Dedifferentiated amniotic fluid mesenchymal stem cell (primary cell): Measurements from ENCODE around the gene LARP6.
"Not testable (repeated sequence)": the region's sequence is repeated elsewhere in the genome, so short reads cannot be mapped to it uniquely, and the experiment has no call there.

ENCODE experiments used
- DNase-seq: peaks from one replicate; pipeline ENCODE4 v3.0.0-alpha.2; 2016; ENCODE audit errors: extremely low spot score

Gene LARP6

DNA sequence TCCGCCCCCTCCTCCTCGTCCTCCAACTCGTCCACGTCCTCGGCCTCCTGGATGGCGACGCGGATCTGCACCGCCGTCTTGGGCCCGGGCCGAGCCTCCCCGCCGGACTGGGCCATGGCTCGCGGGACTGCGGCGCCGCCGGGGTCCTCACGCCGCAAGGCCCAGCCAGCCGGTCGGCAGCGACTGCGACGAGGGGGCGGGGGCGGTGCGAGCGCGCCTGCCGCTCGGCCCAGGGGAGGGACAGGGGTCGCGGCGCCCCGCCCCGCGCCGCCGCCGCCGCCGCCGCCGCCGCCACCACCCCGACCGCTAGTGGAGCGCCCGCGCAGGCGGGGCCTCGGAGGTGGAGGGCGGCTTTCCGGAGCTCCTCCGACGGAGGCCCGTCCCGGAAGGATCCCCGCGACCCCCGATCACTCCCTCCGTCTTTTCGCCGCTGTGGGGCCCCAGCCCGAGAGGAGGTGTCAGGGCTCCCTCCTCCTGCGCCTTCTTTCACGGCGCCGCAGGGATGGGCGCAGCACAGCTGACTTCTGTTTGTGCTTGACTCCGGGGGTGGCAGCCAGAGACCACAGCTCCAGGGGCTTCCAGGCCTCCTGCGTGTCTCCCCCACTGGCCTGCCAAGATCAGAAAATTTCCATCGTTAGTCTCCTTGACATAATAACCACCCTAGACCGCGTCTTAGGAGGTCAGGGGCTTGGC lies at the start of gene LARP6:
Gene LARP6, minus strand, starts transcription at position 185 of the 693 bp plus-strand sequence. Its CDS starts 69 bp downstream, at position 116.
- no peak for DNase-seq

DNA sequence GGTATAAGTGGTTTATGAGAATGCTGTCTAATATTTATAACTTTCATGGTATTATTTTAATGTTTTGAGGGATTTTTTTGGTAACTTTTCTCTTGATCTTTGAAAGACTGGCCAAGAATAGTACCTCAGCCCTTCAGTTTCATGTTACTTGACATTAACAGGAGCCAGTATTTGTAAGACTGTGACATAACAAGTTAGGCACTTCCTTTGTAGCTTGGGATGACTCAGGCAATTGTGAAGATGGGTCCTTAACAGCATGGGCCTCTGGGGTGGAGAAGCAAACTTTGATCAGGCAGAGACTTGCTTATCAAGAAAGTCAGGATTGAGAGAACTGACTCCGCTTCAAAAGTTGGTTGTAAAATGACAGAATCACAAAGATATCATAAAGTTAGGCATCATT lies 48.1 kb upstream of the LARP6 start:
- peak; percentile 79 for DNase-seq

DNA sequence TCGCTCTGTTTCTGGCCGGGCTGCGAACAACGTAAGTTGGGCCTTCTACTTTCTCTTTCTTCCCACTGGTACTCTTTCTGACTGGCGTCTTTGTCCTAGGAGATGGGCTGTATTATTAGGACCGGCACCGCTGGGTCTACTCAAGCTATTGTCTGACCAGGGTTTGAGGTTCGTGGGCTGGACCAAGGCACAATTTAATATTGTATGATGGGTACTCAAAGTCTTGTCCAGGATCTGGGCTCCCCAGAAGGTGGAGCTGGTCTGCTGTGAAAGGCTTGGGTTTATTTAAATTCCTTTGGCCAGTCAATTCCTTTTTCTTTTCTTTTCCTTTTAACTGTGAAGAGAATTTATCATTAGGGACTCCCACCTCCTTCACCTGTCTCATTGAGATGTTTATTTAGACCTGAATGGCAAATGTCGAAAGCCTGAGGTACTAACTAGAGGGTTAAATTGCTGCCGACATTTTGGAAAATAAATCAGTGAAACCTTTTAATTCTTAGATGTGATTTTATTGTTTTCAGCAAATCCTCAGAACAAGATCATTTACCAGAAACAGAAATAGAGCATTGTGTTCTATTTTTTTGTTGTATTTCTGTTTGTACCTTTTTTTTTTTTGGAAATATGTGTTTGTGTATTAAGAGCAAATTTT lies 39.1 kb upstream of the LARP6 start:
- DNase-seq = peak; percentile 71

DNA sequence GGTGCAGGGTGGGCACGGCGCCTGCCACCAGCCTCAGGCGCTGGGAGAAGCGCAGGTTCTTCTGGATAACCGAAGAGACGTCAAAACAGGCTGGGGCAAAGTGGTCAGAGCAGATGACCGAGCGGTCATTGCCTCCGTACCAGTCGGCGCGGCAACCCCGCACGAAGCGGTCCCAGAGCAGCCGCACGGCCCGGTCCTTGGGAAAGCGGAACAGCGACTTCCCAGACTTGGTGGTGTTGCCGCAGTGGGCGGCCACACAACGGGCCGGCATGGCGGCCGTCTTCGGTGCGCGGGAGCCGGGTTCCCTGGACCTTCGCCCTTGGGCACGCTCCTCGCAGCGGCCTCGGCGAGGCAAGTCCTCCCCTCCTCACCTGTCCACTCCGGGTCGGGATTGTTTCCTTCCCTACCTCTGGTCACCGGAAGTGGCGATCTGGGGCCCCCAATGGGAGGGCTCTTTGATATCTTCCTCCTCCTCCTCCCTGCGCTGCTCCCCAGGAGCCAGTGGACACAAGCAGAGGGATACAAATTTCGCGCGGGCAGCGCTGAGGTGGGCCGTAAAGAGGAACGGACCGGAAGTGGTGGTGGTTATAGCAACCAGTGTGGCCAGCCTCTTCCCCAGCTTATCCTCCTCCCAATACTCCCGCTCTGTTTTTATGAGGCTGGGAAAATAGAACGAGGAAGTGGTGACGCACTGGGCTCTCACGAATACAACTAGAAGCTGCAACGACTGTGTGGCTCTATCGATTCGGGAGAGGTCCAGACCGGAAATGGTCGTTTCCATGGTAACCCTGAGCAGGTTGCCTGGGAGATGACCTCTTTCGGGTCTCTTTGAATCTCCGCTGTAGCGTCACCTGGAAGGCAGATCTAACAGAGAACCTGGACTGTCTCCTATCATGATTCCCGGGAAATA lies 38.3 kb upstream of the LARP6 start, which contains the start of the genes LRRC49 and THAP10:
Gene LRRC49, plus strand, starts transcription at position 825 of the 910 bp plus-strand sequence. Its CDS starts 69 bp downstream, at position 894.
Gene THAP10, minus strand, starts transcription at position 432 of the 910 bp plus-strand sequence. Its CDS starts 161 bp downstream, at position 271.
- DNase-seq = peak; percentile 89

DNA sequence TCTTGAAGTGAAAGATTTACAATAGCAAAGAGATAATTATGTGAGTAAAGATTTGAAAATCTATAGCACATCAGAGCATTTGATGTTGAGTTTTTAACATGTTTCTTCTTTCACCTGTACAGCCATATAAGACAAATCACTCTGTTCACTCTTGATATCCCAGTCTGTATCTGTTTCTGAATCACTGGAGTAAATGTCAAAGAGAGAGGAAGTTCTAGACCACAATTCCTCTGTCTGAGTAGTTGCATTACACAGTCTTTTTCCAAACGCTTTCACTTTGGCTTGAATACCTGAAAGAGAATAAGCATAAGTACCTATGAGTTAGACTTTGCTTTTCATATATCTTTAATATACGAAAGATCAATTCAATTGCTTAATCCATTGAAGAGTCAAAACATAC lies 28.4 kb upstream of the LARP6 start:
- no peak for DNase-seq

DNA sequence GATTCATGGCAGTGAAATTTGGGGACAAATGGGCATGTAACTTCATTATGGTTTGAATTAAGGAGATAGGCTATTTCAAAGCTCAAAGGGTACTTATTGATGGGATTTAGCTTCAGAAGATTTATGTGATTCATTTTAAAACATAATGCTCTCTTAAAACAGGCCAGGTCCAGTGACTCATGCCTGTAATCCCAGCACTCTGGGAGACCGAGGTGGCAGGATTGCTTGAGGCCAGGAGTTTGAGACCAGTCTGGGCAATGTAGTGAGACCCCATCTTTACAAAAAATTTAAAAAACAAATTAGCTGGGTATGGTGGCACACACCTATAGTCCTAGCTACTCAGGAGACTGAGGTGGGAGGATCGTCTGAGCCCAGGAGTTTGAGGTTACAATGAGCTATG lies 26.8 kb upstream of the LARP6 start:
- DNase-seq = no peak

DNA sequence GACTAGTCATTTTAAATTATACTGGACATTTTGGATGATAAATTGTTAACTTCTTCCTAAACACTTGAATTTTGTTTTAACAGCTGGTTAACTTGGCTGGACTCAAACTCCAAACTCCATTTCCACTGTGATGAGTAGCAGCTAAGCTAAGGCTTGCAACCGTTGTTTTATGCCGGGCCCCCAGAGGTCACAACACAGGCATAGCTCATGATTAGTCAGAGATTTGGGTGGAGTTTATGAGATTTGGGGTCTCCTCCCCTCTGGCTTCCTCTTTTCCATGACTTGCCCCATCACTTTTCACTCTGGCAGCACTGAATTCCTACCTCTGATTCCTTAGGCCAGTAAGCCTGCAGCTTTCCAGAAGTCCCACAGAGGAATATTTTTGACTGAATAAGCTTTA lies 25.4 kb upstream of the LARP6 start:
- no peak for DNase-seq

DNA sequence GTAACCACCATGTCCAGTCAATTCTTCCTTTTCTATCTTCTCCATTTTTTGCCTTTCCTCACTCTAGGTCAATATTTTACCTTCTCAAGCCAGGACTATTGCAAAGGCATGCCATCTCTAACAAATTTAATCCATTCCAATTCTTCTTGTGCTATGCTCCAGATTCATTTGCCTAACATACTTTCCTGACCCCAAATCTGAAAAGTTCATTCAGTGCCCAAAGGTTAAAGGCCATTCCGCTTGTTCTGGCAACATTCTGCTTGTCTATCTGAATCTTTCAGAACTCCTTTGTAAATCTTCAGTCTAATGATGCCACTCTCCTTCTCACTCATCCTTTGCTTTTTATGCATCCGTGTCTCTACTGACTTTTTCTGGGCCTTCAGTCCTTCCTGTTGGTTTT lies 22.7 kb upstream of the LARP6 start:
- no peak for DNase-seq

DNA sequence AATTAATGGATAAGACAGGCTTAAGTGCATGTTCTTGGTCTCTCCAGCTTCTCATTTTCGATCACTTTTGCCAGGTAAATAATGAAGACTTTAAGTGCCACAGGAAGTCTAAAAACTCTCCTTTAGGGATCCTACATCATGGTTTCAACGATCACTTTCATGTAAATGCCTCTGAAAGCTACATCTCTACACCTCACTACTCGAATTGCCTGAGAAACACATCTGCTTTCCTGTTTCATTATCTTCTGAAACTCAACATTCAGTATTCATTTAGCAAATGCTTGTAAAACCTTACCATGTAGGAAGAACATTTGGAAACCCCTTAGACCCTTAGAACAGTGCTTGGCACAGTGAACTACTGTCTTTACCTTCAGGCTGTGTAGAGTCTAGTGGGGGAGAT lies 22.1 kb upstream of the LARP6 start:
- no peak for DNase-seq

DNA sequence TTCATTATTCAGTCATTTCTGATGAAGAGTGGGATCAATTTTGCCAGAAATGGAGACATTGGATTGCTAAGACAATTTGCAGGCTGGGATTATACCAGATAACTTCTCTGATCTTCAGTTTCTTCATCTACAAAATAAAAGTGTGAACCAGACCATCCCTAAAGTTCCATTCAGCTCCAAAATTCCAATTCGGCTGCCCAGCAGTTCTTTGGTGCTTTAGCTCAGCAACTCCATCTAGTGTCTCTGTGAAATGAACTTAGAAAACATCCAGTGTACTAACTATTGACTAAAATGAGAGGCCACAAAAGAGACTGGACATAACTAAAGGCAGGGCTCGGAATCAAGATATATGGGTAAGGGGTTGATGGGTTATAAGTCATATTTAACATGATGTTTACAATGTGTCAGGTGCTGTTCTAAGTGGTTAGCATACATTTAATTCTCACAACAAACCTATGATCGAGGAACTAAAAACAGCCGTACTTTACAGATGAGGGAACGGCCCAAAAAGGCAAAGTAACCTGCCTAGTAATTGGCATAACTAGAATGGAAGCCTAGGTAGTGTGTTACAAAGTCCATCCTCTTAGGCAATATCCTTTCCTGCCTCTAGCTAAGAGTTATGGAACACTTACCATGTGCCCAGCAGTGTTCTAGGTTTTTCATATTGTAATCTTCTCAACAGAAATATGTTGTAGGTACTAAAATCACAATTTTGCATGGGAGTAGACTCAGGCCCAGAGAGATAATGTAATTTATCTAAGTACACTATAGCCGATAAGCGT lies 21.2 kb upstream of the LARP6 start:
- DNase-seq = peak; percentile 75

DNA sequence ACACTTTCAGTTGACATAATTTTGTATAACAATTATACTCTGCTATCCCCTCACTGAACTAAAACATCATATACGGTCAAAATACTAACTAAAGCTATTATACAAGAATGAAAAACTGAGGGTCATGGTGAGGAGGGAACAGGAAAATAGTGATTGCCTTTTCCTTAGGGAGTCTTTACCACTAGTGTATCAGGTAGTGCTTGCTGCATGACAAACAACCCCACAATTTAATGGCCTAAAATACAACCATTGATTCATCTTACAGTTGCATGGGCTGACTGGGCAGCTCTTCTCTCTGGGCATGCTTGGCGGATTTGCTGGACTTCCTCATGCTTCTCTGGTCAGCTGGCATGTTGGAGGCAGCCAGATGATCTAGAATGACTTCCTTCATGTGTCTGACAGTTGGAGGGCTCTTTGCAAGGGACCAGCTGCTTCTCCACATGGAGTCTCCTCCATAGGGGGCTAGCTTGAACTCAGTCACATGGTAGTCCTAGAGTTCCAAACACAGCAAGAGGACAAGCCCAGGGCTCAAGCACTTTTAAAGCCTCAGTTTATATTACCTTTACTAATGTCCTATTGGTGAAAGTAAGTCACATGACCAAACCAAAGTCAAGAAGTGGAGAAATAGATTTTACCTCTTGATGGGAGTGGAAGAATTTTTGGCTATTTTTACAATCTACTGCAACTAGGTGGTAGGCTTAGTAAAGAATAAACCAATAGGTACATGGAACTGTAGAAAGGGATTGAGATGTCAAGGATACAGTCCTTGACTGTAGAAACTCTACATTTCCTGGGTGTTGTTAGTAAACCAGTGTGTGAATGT lies 19.5 kb upstream of the LARP6 start:
- no peak for DNase-seq

DNA sequence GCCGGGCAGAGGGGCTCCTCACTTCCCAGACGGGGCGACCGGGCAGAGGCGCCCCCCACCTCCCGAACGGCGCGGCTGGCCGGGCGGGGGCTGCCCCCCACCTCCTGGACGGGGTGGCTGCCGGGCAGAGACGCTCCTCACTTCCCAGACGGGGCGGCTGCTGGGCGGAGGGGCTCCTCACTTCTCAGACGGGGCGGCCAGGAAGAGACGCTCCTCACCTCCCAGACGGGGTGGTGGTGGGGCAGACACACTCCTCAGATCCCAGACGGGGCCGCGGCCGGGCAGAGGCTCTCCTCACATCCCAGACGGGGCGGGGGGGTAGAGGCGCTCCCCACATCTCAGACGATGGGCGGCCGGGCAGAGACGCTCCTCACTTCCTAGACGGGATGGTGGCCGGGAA lies 17.5 kb upstream of the LARP6 start:
- DNase-seq = not testable (repeated sequence)

DNA sequence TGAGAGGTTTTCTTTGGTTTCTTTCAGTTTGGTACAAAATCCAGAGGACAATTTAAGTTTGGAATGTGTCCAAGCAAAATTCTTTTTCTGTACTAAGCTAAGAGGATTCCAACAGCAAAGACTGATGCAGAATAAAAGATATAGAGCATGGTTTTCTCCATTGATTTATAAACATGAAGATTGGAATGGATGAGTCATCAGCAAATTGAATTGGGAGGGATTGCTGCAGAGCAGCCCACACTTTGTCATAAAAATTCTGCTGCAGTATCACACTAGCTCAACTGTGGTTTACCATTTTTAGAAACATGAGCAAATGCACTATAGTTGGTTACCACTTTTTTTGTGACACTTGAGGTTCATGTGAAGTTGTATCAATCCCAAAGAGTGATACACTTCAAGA lies 16.1 kb upstream of the LARP6 start:
- peak; percentile 63 for DNase-seq

DNA sequence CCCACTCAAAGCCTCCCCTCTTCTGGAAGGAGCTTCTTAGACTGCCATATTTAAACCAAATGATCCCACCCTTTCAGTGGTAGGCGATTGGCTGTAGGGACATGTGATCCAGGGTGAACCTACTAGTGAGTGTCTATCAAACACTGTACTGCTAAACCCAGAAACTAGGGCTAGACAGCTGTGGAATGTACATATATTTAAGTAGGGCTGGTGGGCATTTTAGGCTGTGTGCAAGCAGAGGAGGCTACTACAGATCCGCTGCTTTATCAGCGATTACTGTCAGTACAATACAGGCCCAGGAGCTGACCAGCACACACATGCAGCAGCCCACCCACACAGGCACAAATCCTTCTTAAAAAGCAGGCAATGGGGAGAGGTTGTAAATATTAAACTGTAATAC lies 15.4 kb upstream of the LARP6 start:
- DNase-seq = no peak

DNA sequence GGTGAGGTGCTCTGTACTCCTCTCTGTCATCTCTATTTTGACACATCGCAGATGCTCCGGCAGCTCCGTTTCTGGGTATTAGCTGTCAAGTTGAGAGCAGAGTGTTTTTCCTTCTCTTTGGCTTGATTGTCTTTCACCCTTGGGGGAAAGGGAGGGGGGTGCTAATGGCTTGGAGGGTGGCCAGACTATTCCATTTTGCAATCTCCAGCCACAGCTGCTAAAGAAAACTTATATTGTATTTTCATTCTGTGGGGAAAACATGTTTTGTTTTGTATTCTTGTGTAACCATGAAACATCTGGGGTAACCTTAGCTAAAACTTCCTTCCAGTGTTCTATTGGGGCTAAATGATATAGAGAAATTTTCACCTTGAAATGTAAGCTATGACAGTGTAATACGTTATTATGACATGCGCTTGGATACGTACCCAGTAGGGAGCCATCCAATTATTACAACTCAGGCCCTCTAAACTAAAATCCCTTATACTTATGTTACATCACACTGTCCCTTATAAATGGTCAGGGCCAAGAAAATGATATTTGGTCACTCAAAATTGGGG lies 14.0 kb upstream of the LARP6 start:
- DNase-seq = peak; percentile 42

DNA sequence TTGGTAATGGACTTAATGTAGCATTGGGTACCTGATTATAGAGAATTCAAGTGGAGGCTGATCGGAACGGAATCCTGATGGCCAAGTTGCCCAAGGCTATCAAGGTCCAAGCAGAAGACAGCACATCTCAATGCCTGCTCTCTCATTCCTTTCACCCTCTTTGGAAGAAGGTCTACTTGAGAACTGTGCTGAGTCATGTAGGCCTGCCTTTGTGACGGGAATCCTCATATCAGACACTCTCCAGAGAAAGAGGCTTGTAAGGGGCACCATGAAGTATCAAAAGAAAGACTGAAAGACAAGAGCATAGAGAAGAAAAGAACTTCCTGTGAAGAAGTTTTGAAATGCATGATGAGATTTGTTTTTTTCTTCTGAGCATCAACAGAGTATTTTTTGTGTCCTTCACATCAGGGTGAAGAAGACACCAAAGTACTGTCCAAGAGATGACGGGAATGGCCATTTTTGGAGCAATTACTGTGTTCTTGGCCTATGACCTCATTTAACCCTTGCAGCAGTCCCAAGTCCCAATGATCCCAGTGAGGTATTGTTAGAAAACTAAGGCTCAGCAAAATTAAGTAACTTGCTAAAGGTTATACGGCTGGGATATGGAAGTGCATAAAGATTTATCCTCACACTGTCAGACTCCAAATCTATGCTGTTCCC lies 13.2 kb upstream of the LARP6 start:
- DNase-seq = no peak

DNA sequence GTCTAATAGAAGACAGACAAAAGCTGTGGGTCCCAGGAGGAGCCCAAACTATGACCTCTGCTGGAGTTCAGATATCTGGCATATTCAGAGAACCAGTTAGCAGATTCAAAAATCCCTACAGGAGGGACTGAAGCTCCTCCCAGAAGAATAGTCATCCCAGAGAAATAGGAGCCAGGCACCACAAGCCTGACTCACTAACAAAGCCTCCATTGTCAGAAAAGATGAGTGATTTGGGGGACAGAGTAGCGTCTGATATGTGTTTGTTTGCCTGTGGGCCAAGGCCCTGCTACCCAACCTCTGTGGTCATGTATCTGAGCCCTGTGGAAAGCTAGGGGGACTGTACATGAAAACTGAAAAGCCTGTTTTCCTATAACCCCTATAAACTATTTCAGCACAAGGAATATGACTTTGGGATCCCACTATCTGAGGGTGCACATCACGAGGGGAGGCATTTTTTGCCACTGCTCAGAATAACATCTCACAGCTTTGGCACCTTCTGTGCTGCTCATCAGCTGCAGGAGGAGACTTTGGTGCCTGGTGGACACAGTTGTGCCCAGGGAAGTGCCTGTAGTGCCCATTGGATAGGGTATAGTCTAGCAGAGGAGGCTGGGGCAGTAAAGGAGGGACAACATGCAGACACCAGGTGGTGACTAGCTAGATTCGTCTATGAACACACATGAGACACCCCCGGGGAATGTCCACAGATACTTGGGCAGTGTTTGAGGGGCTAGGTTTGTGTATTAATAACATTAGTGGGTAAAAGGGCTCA lies 9.7 kb upstream of the LARP6 start:
- DNase-seq = peak; percentile 69

DNA sequence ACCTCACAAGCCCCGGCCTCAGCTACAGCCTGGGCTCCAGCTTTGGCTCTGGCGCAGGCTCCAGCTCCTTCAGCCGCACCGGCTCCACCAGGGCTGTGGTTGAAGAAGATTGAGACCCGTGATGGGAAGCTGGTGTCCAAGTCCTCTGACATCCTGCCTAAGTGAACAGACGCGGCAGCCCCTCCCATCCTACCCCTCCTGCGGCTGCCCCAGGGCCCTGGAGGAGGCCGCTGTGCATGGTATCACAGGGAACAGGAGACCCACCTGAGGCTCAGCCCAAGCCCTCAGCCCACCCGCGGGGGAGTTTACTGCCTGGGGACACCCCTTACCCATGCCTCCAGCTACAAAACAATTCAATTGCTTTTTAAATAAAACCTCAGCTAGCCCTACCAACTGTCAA lies 6.0 kb upstream of the LARP6 start:
- no peak for DNase-seq

DNA sequence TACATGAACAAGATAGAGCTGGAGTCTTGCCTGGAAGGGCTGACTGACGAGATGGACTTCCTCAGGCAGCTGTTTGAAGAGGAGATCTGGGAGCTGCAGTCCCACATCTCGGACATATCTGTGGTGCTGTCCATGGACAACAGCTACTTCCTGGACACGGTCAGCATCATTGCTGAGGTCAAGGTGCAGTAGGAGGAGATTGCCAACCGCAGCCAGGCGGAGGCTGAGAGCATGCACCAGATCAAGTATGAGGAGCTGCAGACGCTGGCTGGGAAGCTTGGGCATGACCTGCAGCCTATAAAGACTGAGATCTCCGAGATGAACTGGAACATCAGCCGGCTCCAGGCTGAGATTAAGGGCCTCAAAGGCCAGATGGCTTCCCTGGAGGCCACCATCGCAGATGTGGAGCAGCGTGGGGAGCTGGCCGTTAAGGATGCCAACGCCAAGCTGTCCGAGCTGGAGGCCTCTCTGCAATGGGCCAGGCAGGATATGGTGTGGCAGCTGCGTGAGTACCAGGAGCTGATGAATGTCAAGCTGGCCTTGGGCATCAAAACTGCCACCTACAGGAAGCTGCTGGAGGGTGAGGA lies 5.5 kb upstream of the LARP6 start:
- DNase-seq = no peak
